Hematopoietic multipotent progenitor cell treated with erythropoietin and hydrocortisone succinate and interleukin-3 and kit ligand, for 17 days (in vitro differentiated cells): ENCODE results near the gene LARP4.
A peak's percentile ranks its signal among the peaks of the same experiment; 100 is the strongest.
"Not testable (repeated sequence)": the region's sequence is repeated elsewhere in the genome, so short reads cannot be mapped to it uniquely, and the experiment has no call there.

Source experiments
- DNase-seq: peaks from one replicate; pipeline ENCODE4 v3.0.0-alpha.2; 2015; ENCODE audit warnings: low spot score

The LARP4 gene

GRCh38 chr12:50400638-50401499 lies at the start of gene LARP4:
Gene LARP4 (plus strand): TSS chr12:50400885. CDS start chr12:50401011, 126 bp downstream.
- peak; percentile 89 for DNase-seq

GRCh38 chr12:50351120-50352043 lies 49.3 kb upstream of the LARP4 start:
- no peak for DNase-seq

GRCh38 chr12:50353404-50353803 lies 47.3 kb upstream of the LARP4 start:
- no peak for DNase-seq

GRCh38 chr12:50353869-50354593 lies 46.7 kb upstream of the LARP4 start:
- no peak for DNase-seq

- DNase-seq = no peak
Measured at GRCh38 chr12:50354908-50355307, 45.8 kb upstream of the LARP4 start.

- no peak for DNase-seq
Measured at GRCh38 chr12:50355365-50355764, 45.3 kb upstream of the LARP4 start.

- no peak for DNase-seq
Measured at GRCh38 chr12:50362671-50363070, 38.0 kb upstream of the LARP4 start.

- DNase-seq = no peak
Measured at GRCh38 chr12:50363141-50363540, 37.5 kb upstream of the LARP4 start.

GRCh38 chr12:50365709-50366406 lies 34.8 kb upstream of the LARP4 start:
- DNase-seq = no peak

- DNase-seq = not testable (repeated sequence)
Measured at GRCh38 chr12:50370672-50371071, 30.0 kb upstream of the LARP4 start.

GRCh38 chr12:50375802-50376201 lies 24.9 kb upstream of the LARP4 start:
- DNase-seq = no peak

GRCh38 chr12:50380761-50381325 lies 19.8 kb upstream of the LARP4 start:
- DNase-seq = no peak

- no peak for DNase-seq
Measured at GRCh38 chr12:50387487-50387886, 13.2 kb upstream of the LARP4 start.

- no peak for DNase-seq
Measured at GRCh38 chr12:50387972-50388478, 12.7 kb upstream of the LARP4 start.

- not testable (repeated sequence) for DNase-seq
Measured at GRCh38 chr12:50388793-50389192, 11.9 kb upstream of the LARP4 start.

- no peak for DNase-seq
Measured at GRCh38 chr12:50390316-50390741, 10.4 kb upstream of the LARP4 start.

- DNase-seq = no peak
Measured at GRCh38 chr12:50394469-50395029, 6.1 kb upstream of the LARP4 start.

GRCh38 chr12:50397117-50397650 lies 3.5 kb upstream of the LARP4 start:
- DNase-seq = no peak

GRCh38 chr12:50398931-50399330 lies 1.8 kb upstream of the LARP4 start:
- no peak for DNase-seq

- no peak for DNase-seq
Measured at GRCh38 chr12:50400104-50400637, 514 bp upstream of the LARP4 start.
